K562 (cell line): ENCODE measurements around the gene AMELX. TPM values are rescaled to one million over a fixed set of nuclear protein-coding genes. Genes with fewer than 3 reads are reported as not detected.

ENCODE experiments used
- ATAC-seq: fragments of 200-7000 bp; cut with Tn5 transposase; 3 replicates; pipeline ENCODE4 v1.9.1; 2020; ENCODE audit warnings: moderate library complexity
- BruUV-seq: library from RNA; stranded (reverse); fragments of 400-500 nt; replicated peaks from 2 replicates; lab custom pipeline; 2021; lab: Mats Ljungman, UMichigan
- CTCF ChIA-PET: fragments of 300-600 bp; formaldehyde crosslinking; extraction: SDS; loops from one replicate; lab custom pipeline; 2021; ENCODE audit warnings: low intra/inter-chr PET ratio; lab: Yijun Ruan, JAX
- POLR2A ChIA-PET: fragments of 300-600, 350-650 bp; sonication (Branson Sonifier 250); formaldehyde crosslinking; extraction: SDS; loops from one replicate; lab custom pipeline; 2021; ENCODE audit warnings: antibody characterized with exemption, inconsistent platforms; lab: Yijun Ruan, JAX
- DNase-seq, 4 experiments: peaks; one replicate each; pipeline versions ENCODE4 v3.0.0 to v3.0.0-alpha.2; 2011 to 2018; ENCODE audit warnings: low spot score in 3 of 4, mixed read lengths in 3 of 4; ENCODE audit errors: extremely low read depth in 1 of 4
- FAIRE-seq: peaks from 2 replicates; lab custom pipeline; 2011; peaks lifted over from hg19 to GRCh38; lab: Jason Lieb, UNC
- H2AFZ ChIP-seq: 2 replicates; pipeline ENCODE4 v1.6.0; 2011; ENCODE audit warnings: low read depth, low read length, control low read depth, inconsistent platforms
- H3K27ac ChIP-seq: fragments of 200-600 bp; 3 replicates; pipeline ENCODE4 v1.8.0; 2011; ENCODE audit warnings: low read depth, mild to moderate bottlenecking, control low read depth, inconsistent platforms, low read length, moderate library complexity, mixed read lengths; ENCODE audit errors: extremely low read depth
- H3K27me3 ChIP-seq, 2 experiments: fragments of 300-600 bp in 1 of 2; 2 replicates in 1 of 2; 3 replicates in 1 of 2; pipeline versions ENCODE4 v1.6.0 to v1.8.0; 2011; ENCODE audit warnings: inconsistent platforms in 2 of 2, low read length in 2 of 2, mild to moderate bottlenecking in 1 of 2, mixed read lengths in 1 of 2, moderate library complexity in 1 of 2; ENCODE audit not compliant: control insufficient read depth in 2 of 2, insufficient read depth in 2 of 2
- H3K36me3 ChIP-seq: fragments of 300-600 bp; 3 replicates; pipeline ENCODE4 v1.8.0; 2011; ENCODE audit warnings: mild to moderate bottlenecking, low read length, inconsistent platforms; ENCODE audit not compliant: control insufficient read depth, insufficient read depth
- H3K4me1 ChIP-seq, 2 experiments: fragments of 200-600 bp in 1 of 2; replicated peaks in 1 of 2; 2 replicates in 1 of 2; 3 replicates in 1 of 2; pipeline versions ENCODE4 v1.5.1 to v1.8.0; 2011; ENCODE audit warnings: inconsistent platforms in 2 of 2, low read length in 2 of 2, mild to moderate bottlenecking in 1 of 2, mixed read lengths in 1 of 2, moderate library complexity in 1 of 2; ENCODE audit not compliant: control insufficient read depth in 2 of 2, insufficient read depth in 2 of 2
- H3K4me2 ChIP-seq: 2 replicates; pipeline ENCODE4 v1.6.1; 2011; ENCODE audit warnings: low read length, control low read depth, inconsistent platforms, mixed read lengths; ENCODE audit not compliant: insufficient read depth
- H3K4me3 ChIP-seq: fragments of 200-600 bp; sonication (generic), shearing (Covaris generic); 2 replicates; pipeline ENCODE4 v1.5.1; 2016; ENCODE audit warnings: control low read depth, inconsistent platforms
- H3K79me2 ChIP-seq: fragments of 200-600 bp; 3 replicates; pipeline ENCODE4 v1.8.0; 2011; ENCODE audit warnings: low read length, inconsistent platforms; ENCODE audit not compliant: control insufficient read depth, insufficient read depth
- H3K9ac ChIP-seq, 2 experiments: 2 replicates each; pipeline versions ENCODE4 v1.6.0 to v1.6.1; 2011; ENCODE audit warnings: low read depth in 2 of 2, low read length in 2 of 2, control low read depth in 1 of 2, inconsistent platforms in 1 of 2, mild to moderate bottlenecking in 1 of 2, mixed read lengths in 1 of 2; ENCODE audit not compliant: insufficient read depth in 1 of 2
- H3K9me1 ChIP-seq: one replicate; pipeline ENCODE4 v1.6.0; 2011; ENCODE audit warnings: inconsistent platforms, mild to moderate bottlenecking, low read length, moderate library complexity; ENCODE audit not compliant: control insufficient read depth, insufficient read depth
- H3K9me3 ChIP-seq: replicated peaks from 2 replicates; pipeline ENCODE4 v1.5.1; 2011; ENCODE audit warnings: low read depth, low read length, inconsistent platforms; ENCODE audit not compliant: control insufficient read depth, insufficient read depth
- H4K20me1 ChIP-seq: replicated peaks from 2 replicates; pipeline ENCODE4 v1.6.1; 2011; ENCODE audit warnings: low read length, inconsistent platforms, mixed read lengths; ENCODE audit not compliant: control insufficient read depth, insufficient read depth
- KLF1 ChIP-seq: fragments of 450-650 bp; IDR thresholded peaks from 2 replicates; pipeline ENCODE4 v1.6.1; 2016; ENCODE audit warnings: missing genetic modification characterization, missing compliant biosample characterization
- RAD21 ChIP-seq, 2 experiments: fragments of 250-450 bp in 1 of 2; fragments of 450-650 bp in 1 of 2; sonication (Bioruptor Pico) in 1 of 2; formaldehyde crosslinking in 1 of 2; IDR thresholded peaks in 1 of 2; conservative IDR thresholded peaks in 1 of 2; 2 replicates each; pipeline versions ENCODE4 v1.4.0 to v1.8.0; 2020 to 2022; ENCODE audit warnings: mild to moderate bottlenecking in 2 of 2, moderate library complexity in 1 of 2
- SMARCC2 ChIP-seq: fragments of 450-650 bp; IDR thresholded peaks from 2 replicates; pipeline ENCODE4 v1.6.1; 2017; ENCODE audit warnings: antibody characterized with exemption, moderate library complexity, mild to moderate bottlenecking, low read depth
- ZBTB1 ChIP-seq: sonication (generic); formaldehyde crosslinking; IDR thresholded peaks from 2 replicates; pipeline ENCODE4 v1.8.1; 2023; ENCODE audit warnings: missing genetic modification reagents, low read depth, mild to moderate bottlenecking, borderline replicate concordance
- WGBS: fragments of 100-300 bp; shearing (Covaris generic); methylation state at CpG from one replicate; pipeline ENCODE4 v1.1.6; 2016; ENCODE audit warnings: low coverage, mixed read lengths; ENCODE audit not compliant: insufficient coverage; ENCODE audit errors: missing lambda C conversion rate; 5-methylcytosine and 5-hydroxymethylcytosine counted together
- in situ Hi-C: fragments of 300-500 bp; cut with MboI; formaldehyde crosslinking; loops from 4 replicates; pipeline ENCODE4 v1.15.0; 2018; ENCODE audit warnings: inconsistent platforms, mixed read lengths
- intact Hi-C: fragments of 100-400 bp; cut with micrococcal nuclease; formaldehyde crosslinking; loops from 2 replicates; pipeline ENCODE4 v1.14.2; 2022
- polyA plus RNA-seq, 8 experiments: library from polyadenylated mRNA; depleted of rRNA in 4 of 8; stranded (reverse) in 5 of 8; unstranded in 3 of 8; fragments of >200 nt; fragmentation: Nextera tagmentation in 2 of 8; fragmentation: Illumina TruSeq in 1 of 8; extraction: Ambion mirVana in 2 of 8; extraction: Trizol in 1 of 8; gene quantifications; 2 replicates each; pipeline versions ENCODE4 v1.2.1 to v1.2.3, GENCODE V29; 2011 to 2014; ENCODE audit warnings: inconsistent platforms in 1 of 8, missing spikeins in 1 of 8
- total RNA-seq, 7 experiments: library from RNA; depleted of rRNA in 6 of 7; stranded (reverse); fragments of >200 nt in 6 of 7; fragmentation: Illumina TruSeq in 2 of 7; extraction: Trizol in 2 of 7; gene quantifications; 2 replicates each; pipeline versions ENCODE4 v1.2.1 to v1.2.3, GENCODE V29; 2011 to 2021; ENCODE audit warnings: low replicate concordance in 1 of 7
- TF ChIP-seq, protein P1 (sequence below): fragments of 450-650 bp; IDR thresholded peaks from 2 replicates; pipeline ENCODE4 v1.6.1; 2016; ENCODE audit warnings: missing biosample characterization, missing genetic modification characterization
- TF ChIP-seq, protein P2 (sequence below): fragments of 450-650 bp; formaldehyde crosslinking; IDR thresholded peaks from 2 replicates; pipeline ENCODE4 v1.4.0; 2020; ENCODE audit warnings: mild to moderate bottlenecking, moderate library complexity
- TF ChIP-seq, protein P3 (sequence below), 3 experiments: IDR thresholded peaks in 2 of 3; conservative IDR thresholded peaks in 1 of 3; 2 replicates each; pipeline ENCODE4 v1.5.1; 2011 to 2012; ENCODE audit warnings: low read length in 3 of 3, mild to moderate bottlenecking in 3 of 3, control low read depth in 2 of 3, improper control_type of control experiment in 1 of 3, inconsistent platforms in 1 of 3, low read depth in 1 of 3, mixed read lengths in 1 of 3, moderate library complexity in 1 of 3; ENCODE audit not compliant: insufficient read depth in 2 of 3
- TF ChIP-seq, protein P4 (sequence below): fragments of 250-450 bp; sonication (Bioruptor Pico); IDR thresholded peaks from 2 replicates; pipeline ENCODE4 v1.5.0; 2020; ENCODE audit warnings: mild to moderate bottlenecking
- TF ChIP-seq, protein P5 (sequence below), 2 experiments: fragments of 200-800 bp in 1 of 2; sonication (Bioruptor generic) in 1 of 2; sonication (generic) in 1 of 2; formaldehyde crosslinking in 1 of 2; IDR thresholded peaks in 1 of 2; conservative IDR thresholded peaks in 1 of 2; 2 replicates each; pipeline versions ENCODE4 v1.5.0 to v1.6.1; 2016 to 2020; ENCODE audit warnings: missing compliant biosample characterization in 1 of 2, missing genetic modification characterization in 1 of 2, missing genetic modification reagents in 1 of 2

Gene AMELX
- total and polyA plus RNA-seq, 9 of the 15 experiments (the other 6 are each of a cell fraction or from before 2014, with no cell fraction given), result 0.22 TPM; not detected in 8

DNA sequence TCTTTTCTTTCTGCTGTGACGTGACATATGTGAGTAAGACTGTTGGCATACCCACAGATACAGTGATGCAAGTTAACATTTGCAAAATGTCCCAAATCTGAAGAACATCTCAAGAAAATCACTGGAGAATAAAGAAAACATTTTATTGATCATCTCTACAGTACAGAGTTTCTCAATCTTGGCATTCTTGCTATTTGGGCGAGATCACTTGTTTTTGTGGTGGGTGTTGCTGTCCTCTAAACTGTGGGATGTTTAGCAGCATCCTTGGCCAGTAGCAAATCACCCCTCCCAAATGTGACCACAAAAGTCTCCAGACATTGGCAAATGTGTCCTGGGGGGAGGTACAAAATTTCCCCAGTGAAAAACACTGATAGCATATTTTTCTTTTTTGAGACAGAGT is 28.8 kb downstream of the AMELX start (continued):
- TF ChIP-seq, protein P1, sequence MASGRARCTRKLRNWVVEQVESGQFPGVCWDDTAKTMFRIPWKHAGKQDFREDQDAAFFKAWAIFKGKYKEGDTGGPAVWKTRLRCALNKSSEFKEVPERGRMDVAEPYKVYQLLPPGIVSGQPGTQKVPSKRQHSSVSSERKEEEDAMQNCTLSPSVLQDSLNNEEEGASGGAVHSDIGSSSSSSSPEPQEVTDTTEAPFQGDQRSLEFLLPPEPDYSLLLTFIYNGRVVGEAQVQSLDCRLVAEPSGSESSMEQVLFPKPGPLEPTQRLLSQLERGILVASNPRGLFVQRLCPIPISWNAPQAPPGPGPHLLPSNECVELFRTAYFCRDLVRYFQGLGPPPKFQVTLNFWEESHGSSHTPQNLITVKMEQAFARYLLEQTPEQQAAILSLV (tag), result no peak
- TF ChIP-seq, all 486 proteins: peak for 4

DNA sequence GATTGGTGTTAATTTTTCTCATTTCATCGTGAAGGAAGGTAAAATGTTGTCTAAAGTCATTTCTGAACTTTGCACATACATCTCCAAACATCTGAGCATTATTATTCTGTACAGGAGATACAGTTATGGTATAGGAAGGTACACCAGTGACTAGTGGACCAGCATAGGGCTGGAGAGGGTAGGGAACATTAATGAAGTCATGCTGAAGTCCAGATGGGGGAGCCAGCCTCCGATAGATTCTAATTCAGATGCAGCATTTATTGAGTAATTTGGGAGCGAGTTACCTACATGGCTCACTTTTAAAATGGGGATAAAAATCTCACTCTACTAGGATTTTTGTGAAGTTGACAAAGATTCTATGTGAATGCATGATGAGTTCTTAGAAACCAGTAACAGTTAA is 34.9 kb downstream of the AMELX start:
- TF ChIP-seq, protein P2, sequence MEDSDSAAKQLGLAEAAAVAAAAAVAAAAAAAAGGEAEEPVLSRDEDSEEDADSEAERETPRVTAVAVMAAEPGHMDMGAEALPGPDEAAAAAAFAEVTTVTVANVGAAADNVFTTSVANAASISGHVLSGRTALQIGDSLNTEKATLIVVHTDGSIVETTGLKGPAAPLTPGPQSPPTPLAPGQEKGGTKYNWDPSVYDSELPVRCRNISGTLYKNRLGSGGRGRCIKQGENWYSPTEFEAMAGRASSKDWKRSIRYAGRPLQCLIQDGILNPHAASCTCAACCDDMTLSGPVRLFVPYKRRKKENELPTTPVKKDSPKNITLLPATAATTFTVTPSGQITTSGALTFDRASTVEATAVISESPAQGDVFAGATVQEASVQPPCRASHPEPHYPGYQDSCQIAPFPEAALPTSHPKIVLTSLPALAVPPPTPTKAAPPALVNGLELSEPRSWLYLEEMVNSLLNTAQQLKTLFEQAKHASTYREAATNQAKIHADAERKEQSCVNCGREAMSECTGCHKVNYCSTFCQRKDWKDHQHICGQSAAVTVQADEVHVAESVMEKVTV (CRISPR knock-in tag), result 0 out of 2 replicates have a peak, but pooled peaks have one; percentile 7
- no peak for TF ChIP-seq ZBTB1
- TF ChIP-seq, protein P3, sequence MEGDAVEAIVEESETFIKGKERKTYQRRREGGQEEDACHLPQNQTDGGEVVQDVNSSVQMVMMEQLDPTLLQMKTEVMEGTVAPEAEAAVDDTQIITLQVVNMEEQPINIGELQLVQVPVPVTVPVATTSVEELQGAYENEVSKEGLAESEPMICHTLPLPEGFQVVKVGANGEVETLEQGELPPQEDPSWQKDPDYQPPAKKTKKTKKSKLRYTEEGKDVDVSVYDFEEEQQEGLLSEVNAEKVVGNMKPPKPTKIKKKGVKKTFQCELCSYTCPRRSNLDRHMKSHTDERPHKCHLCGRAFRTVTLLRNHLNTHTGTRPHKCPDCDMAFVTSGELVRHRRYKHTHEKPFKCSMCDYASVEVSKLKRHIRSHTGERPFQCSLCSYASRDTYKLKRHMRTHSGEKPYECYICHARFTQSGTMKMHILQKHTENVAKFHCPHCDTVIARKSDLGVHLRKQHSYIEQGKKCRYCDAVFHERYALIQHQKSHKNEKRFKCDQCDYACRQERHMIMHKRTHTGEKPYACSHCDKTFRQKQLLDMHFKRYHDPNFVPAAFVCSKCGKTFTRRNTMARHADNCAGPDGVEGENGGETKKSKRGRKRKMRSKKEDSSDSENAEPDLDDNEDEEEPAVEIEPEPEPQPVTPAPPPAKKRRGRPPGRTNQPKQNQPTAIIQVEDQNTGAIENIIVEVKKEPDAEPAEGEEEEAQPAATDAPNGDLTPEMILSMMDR (IDR thresholded peaks at IDR 0.05 in 2 of 3, conservative IDR thresholded peaks at IDR 0.05 in 1 of 3; ENCODE audit: insufficient read depth in 2 of 3, low read depth in 1 of 3, low read length in 3 of 3), result peak in 1 of 3 experiments; percentile 41; a peak in 2 of 6 replicates
- no peak for TF ChIP-seq KLF1 (tag)
- TF ChIP-seq SMARCC2, result no peak
- TF ChIP-seq, protein P4, sequence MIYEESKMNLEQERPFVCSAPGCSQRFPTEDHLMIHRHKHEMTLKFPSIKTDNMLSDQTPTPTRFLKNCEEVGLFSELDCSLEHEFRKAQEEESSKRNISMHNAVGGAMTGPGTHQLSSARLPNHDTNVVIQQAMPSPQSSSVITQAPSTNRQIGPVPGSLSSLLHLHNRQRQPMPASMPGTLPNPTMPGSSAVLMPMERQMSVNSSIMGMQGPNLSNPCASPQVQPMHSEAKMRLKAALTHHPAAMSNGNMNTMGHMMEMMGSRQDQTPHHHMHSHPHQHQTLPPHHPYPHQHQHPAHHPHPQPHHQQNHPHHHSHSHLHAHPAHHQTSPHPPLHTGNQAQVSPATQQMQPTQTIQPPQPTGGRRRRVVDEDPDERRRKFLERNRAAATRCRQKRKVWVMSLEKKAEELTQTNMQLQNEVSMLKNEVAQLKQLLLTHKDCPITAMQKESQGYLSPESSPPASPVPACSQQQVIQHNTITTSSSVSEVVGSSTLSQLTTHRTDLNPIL (CRISPR knock-in tag), result no peak
- TF ChIP-seq, protein P5, sequence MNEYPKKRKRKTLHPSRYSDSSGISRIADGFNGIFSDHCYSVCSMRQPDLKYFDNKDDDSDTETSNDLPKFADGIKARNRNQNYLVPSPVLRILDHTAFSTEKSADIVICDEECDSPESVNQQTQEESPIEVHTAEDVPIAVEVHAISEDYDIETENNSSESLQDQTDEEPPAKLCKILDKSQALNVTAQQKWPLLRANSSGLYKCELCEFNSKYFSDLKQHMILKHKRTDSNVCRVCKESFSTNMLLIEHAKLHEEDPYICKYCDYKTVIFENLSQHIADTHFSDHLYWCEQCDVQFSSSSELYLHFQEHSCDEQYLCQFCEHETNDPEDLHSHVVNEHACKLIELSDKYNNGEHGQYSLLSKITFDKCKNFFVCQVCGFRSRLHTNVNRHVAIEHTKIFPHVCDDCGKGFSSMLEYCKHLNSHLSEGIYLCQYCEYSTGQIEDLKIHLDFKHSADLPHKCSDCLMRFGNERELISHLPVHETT (CRISPR knock-in tag; conservative IDR thresholded peaks at IDR 0.05 in 1 of 2, IDR thresholded peaks at IDR 0.05 in 1 of 2), result no peak
- TF ChIP-seq RAD21 (CRISPR knock-in tag; conservative IDR thresholded peaks at IDR 0.05 in 1 of 2, IDR thresholded peaks at IDR 0.05 in 1 of 2), result peak; percentile 25 to 46
- BruUV-seq, result no TSS peak
- Histone ChIP-seq H2AFZ (no peak overlapping the region), H3K4me2 (no peak overlapping the region), H4K20me1 (no peaks in the 10 kb centered on the region), H3K9me3 (no peaks in the 10 kb centered on the region; the same call in 1 of the 2 replicates), H3K27ac (no peak overlapping the region), H3K9ac (no peak overlapping the region), H3K4me1 (peaks cover 0 to 21% of the 10 kb centered on the region in 2 experiments; a peak in 3 of 5 replicates), H3K27me3 (no peaks in the 10 kb centered on the region), H3K4me3 (no peak overlapping the region), H3K9me1 (no peaks in the 10 kb centered on the region), H3K79me2 (peaks cover 70% of the 10 kb centered on the region), H3K36me3 (peaks cover 4% of the 10 kb centered on the region; the same call in 1 of the 3 replicates)
- CTCF ChIA-PET, result no interaction called here
- WGBS, result 67% methylated on average over 3 of the region's 3 CpGs
- POLR2A ChIA-PET, result no interaction called here
- in situ Hi-C loops (no loop called here), intact Hi-C loops (loop anchor here (2.0 to 5.0 kb wide), 2 partner anchors 39 to 69 kb away; no protein-coding TSS in a partner anchor)
- DNase-seq (no peak), ATAC-seq (peak; percentile 72), FAIRE-seq (no peak)
